DND-41 (cell line): ENCODE data around the gene FHL3.

Source experiments
- ATAC-seq: fragments of 200-7000 bp; cut with Tn5 transposase; 3 replicates; pipeline ENCODE4 v1.9.1; 2021; ENCODE audit warnings: low read depth; ENCODE audit not compliant: insufficient read depth
- DNase-seq: peaks from one replicate; pipeline ENCODE4 v3.0.0-alpha.2; 2020
- H2AFZ ChIP-seq: 2 replicates; pipeline ENCODE4 v1.6.0; 2012; ENCODE audit warnings: low read depth, low read length
- H3K27ac ChIP-seq: 2 replicates; pipeline ENCODE4 v1.5.1; 2012; ENCODE audit warnings: low read length, inconsistent platforms
- H3K27me3 ChIP-seq: fragments of 200-600 bp; sonication (generic); 2 replicates; pipeline ENCODE4 v1.6.0; 2012; ENCODE audit warnings: low read length, mild to moderate bottlenecking, inconsistent platforms; ENCODE audit not compliant: insufficient read depth, poor library complexity
- H3K36me3 ChIP-seq: 2 replicates; pipeline ENCODE4 v1.5.1; 2012; ENCODE audit warnings: low read length, inconsistent platforms; ENCODE audit not compliant: insufficient read depth
- H3K4me1 ChIP-seq: 2 replicates; pipeline ENCODE4 v1.5.1; 2012; ENCODE audit warnings: mild to moderate bottlenecking, low read length; ENCODE audit not compliant: insufficient read depth
- H3K4me2 ChIP-seq: 2 replicates; pipeline ENCODE4 v1.6.0; 2012; ENCODE audit warnings: mild to moderate bottlenecking, moderate library complexity, low read length, inconsistent platforms; ENCODE audit not compliant: insufficient read depth
- H3K4me3 ChIP-seq, 2 experiments: fragments of 200-600 bp in 1 of 2; shearing (Covaris generic) in 1 of 2; 2 replicates each; pipeline ENCODE4 v1.5.1; 2012 to 2016; ENCODE audit warnings: inconsistent platforms in 2 of 2, low read length in 2 of 2, mild to moderate bottlenecking in 2 of 2, low read depth in 1 of 2, moderate library complexity in 1 of 2
- H3K79me2 ChIP-seq: 2 replicates; pipeline ENCODE4 v1.6.0; 2012; ENCODE audit warnings: low read length, inconsistent platforms; ENCODE audit not compliant: insufficient read depth
- H3K9ac ChIP-seq: 2 replicates; pipeline ENCODE4 v1.6.0; 2012; ENCODE audit warnings: low read depth, mild to moderate bottlenecking, inconsistent platforms, low read length, moderate library complexity
- H3K9me3 ChIP-seq: 2 replicates; pipeline ENCODE4 v1.5.1; 2012; ENCODE audit warnings: low read length, moderate library complexity, mild to moderate bottlenecking, inconsistent platforms; ENCODE audit not compliant: insufficient read depth, severe bottlenecking
- H4K20me1 ChIP-seq: 2 replicates; pipeline ENCODE4 v1.6.0; 2012; ENCODE audit warnings: low read length; ENCODE audit not compliant: insufficient read depth
- EZH2 ChIP-seq: IDR thresholded peaks from 3 replicates; pipeline ENCODE4 v1.6.1; 2012; ENCODE audit warnings: borderline replicate concordance, low read depth, mild to moderate bottlenecking, moderate library complexity, low read length, inconsistent platforms; ENCODE audit not compliant: severe bottlenecking
- TF ChIP-seq, protein P1 (sequence below): IDR thresholded peaks from 2 replicates; pipeline ENCODE4 v1.5.1; 2012; ENCODE audit warnings: borderline replicate concordance, low read length, moderate library complexity, mild to moderate bottlenecking; ENCODE audit not compliant: poor library complexity, severe bottlenecking; ENCODE audit errors: extremely low read depth

The FHL3 gene

DNA sequence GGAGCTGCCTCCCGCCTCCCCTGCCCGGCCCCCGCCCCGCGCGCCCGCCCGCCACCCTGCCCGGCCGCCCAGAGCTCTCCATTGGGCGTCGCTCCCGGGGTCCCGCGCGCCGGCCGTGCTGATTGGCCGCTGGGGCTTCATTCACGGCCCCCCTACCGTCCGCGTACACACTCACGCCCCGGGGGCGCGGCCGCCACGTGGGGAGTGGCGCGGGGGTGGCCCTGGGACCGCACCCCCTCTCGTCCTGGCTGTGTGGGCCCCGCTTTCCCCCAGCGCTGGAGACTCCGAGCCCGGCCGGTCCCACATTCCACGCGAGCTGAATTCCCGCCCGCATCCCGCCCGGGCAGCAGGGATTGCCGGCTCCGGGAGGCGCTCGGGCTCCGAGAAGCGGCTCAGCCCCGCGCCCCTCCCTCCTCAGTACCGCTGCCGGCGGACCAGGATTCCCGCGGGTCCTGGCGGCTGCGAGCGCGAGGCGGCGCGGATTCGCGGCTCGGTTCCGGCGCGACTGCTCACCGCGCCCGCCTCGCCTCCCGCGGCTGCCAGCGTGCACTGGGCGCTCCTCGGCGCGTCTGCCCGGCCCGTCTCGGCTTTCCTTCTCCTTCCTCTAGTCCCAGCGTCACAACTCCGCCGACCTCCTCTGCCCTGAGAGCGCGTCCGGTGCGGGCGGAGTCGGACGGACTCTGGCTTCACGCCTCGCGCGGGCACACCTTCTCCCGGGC lies 41.7 kb upstream of the FHL3 start:
- Histone ChIP-seq H2AFZ (no peak overlapping the region), H4K20me1 (no peaks in the 10 kb centered on the region), H3K27ac (no peak overlapping the region), H3K9me3 (no peaks in the 10 kb centered on the region), H3K4me1 (no peaks in the 10 kb centered on the region), H3K4me3 (no peak overlapping the region), H3K9ac (no peak overlapping the region), H3K36me3 (no peaks in the 10 kb centered on the region), H3K27me3 (no peaks in the 10 kb centered on the region), H3K79me2 (no peaks in the 10 kb centered on the region), H3K4me2 (no peak overlapping the region)
- no peak for TF ChIP-seq EZH2
- TF ChIP-seq, protein P1, sequence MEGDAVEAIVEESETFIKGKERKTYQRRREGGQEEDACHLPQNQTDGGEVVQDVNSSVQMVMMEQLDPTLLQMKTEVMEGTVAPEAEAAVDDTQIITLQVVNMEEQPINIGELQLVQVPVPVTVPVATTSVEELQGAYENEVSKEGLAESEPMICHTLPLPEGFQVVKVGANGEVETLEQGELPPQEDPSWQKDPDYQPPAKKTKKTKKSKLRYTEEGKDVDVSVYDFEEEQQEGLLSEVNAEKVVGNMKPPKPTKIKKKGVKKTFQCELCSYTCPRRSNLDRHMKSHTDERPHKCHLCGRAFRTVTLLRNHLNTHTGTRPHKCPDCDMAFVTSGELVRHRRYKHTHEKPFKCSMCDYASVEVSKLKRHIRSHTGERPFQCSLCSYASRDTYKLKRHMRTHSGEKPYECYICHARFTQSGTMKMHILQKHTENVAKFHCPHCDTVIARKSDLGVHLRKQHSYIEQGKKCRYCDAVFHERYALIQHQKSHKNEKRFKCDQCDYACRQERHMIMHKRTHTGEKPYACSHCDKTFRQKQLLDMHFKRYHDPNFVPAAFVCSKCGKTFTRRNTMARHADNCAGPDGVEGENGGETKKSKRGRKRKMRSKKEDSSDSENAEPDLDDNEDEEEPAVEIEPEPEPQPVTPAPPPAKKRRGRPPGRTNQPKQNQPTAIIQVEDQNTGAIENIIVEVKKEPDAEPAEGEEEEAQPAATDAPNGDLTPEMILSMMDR, result no peak
- DNase-seq (no peak), ATAC-seq (no peak)

GRCh38 chr1:38046333-38046883 lies 41.1 kb upstream of the FHL3 start, which contains the start of gene POU3F1:
Gene POU3F1 (minus strand): TSS chr1:38046793. CDS start chr1:38046743, 50 bp downstream.
- no peaks in the 10 kb centered on the region for H3K79me2 ChIP-seq
- H3K4me2 ChIP-seq, result no peak within 1 kb of the TSS
- no peak for DNase-seq
- no peaks in the 10 kb centered on the region for H3K36me3 ChIP-seq
- ATAC-seq, result no peak
- no peak within 1 kb of the TSS for H2AFZ ChIP-seq
- no peaks in the 10 kb centered on the region for H4K20me1 ChIP-seq
- no peaks in the 10 kb centered on the region for H3K4me1 ChIP-seq
- H3K9me3 ChIP-seq, result no peaks in the 10 kb centered on the region
- no peaks in the 10 kb centered on the region for H3K27me3 ChIP-seq
- no peak within 1 kb of the TSS for H3K4me3 ChIP-seq
- TF ChIP-seq, protein P1, result no peak
- no peak for TF ChIP-seq EZH2
- H3K27ac ChIP-seq, result no peak within 1 kb of the TSS
- H3K9ac ChIP-seq, result no peak within 1 kb of the TSS

DNA sequence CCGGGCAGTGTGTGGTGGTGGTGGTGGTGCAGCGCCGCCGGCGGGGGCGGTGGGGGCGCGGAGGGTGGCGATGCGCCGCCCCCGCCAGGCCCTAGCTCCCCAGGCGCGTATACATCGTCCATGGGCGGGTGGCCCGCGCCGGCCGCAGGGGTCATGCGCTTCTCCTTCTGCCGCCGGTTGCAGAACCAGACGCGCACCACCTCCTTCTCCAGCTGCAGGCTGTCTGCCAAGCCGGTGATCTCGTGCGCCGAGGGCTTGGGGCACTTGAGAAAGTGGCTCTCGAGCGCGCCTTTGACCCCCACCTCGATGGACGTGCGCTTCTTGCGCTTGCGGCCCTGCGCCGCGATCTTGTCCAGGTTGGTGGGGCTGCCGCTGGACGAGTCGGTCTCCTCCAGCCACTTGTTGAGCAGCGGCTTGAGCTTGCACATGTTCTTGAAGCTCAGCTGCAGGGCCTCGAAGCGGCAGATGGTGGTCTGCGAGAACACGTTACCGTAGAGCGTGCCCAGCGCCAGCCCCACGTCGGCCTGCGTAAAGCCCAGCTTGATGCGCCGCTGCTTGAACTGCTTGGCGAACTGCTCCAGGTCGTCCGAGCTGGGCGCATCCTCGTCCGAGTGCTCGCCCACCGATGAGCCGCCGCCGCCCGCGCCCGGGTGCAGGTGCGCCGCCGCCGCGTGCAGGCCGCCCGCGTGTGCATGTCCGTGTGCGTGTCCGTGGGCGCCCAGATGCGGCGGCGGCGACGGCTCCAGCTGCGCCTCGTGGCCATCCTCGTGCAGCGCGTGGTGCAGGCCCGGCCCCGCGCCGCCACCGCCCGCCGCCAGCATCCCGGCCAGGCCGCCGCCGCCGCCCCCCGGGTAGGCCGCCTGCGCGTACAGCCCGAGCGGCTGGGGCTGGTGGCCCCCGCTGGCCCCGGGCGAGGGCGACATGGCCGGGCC lies 40.4 kb upstream of the FHL3 start:
- Histone ChIP-seq H3K36me3 (no peaks in the 10 kb centered on the region), H3K27ac (no peak overlapping the region), H3K27me3 (no peaks in the 10 kb centered on the region), H3K4me1 (no peaks in the 10 kb centered on the region), H3K9ac (no peak overlapping the region), H3K4me3 (no peak overlapping the region), H3K4me2 (no peak overlapping the region), H3K9me3 (no peaks in the 10 kb centered on the region), H4K20me1 (no peaks in the 10 kb centered on the region), H3K79me2 (no peaks in the 10 kb centered on the region), H2AFZ (no peak overlapping the region)
- DNase-seq (no peak), ATAC-seq (no peak)
- no peak for TF ChIP-seq EZH2
- TF ChIP-seq, protein P1, result no peak
